Measurements from ENCODE around the gene WNT11.
A peak's percentile ranks its signal among the peaks of the same experiment; 100 is the strongest.

WNT11 gene

DNA sequence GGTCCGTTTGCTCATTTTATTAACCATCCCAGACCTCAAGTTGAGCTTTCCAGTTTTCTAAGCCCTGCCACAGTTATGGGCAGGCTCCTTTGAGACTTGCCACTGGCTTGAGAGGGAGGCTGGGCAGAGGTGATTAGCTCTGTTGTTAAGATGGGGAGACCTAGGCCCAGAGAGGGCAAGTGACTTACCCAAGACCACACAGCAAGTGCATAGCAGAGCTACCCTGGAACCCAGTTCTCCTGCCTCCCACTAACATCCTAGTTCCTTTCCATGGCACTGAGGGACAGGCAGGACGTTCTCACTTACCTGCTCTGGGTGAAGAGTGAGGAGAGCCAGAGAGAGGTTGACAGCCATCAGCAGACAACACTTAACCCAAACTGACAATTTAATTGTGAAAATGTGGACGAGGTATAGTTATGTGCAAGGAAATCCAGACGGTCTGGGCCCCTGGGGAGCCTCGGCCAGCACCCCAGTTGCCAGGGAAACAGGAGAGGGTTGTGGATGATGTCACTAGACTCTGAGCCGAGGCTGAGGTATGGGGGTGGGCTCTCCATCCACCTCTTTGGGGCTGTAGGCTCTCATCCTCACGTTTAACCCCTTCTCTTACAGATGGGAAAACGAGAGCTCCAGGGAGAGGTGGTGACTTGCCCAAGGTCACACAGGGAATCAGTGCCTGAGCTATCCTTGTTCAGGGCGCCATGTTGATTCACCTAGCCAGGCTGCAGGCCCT, 12.3 kb upstream of the WNT11 start:
- no peak for DNase-seq (ENCODE audit: low read depth in 2 of 2)

DNA sequence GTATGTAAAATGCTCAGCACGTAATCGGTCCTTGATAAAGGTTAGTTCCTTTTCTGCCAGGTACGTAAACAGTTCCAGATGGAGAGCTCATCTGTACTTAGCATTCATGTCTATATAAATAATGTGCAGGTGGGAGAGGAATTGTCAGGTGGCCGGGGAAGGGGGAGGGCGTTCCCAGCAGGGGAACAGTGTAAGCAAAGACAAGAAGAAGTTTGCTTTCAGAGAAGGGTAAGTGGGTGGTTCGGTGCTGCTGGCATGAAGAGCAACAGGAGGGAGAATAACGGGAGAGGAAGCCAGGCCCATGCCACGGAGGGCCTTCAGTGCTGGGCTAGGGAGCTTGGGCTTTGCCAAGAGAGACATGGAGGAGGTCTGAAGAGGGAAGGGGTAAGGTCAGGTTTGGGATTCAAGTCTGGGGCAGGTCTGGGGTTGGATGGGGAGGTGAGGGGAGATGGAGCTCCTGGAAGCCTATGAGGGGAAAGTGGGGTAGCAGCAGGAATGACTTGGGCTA, 11.4 kb upstream of the WNT11 start:
- DNase-seq (ENCODE audit: low read depth in 2 of 2), result no peak

- no peak for DNase-seq (ENCODE audit: low read depth in 2 of 2)
Measured at GRCh38 chr11:76216536-76217325, 10.4 kb upstream of the WNT11 start.

DNA sequence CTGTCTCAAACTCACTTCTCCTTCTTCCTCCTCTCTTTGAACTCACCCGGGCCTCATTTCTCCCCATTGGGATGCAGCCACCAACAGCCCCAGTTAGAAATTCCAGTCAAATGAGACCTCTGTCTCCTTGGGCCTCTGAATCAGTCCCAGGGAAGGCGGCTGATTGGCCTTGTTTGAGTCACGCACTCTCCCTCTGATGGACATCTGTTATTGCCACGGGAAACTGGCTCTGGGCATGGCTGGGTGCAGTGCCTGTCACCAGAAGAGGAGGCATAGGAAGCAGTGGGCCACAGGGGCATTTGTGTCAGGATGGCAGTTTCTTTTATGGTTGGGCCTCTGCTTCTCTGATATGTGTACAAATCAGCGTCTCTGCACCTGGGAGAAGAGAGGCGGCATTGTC, 9.6 kb upstream of the WNT11 start:
- DNase-seq (ENCODE audit: low read depth in 2 of 2), result no peak

DNA sequence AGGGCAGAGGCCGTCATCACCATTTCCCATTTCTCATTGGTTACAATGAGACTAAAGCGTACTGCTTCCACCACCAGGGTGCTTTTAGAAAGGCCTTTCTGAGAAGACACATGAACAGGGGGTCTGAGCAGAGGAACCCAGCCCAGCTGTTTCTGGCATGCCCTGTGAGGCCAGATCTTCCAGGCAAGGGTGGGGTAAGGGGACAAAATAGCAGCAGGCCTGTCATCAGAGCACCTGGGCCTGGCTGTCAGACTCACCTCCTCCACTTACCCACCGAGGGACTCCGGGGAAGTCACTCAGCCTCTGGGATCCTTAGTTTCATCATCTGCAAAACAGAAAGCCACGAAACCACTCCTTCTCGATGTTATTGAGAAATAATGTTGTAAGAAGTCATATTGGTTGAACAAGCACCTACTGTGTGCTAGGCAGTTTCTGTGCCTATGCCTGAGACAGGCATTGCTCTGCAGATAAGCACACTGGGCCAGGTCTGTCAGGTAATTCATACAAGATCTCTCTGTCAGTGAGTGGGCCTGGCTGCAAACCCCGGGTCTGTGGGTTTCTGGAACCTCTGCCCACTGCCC, 8.8 kb upstream of the WNT11 start:
- DNase-seq (ENCODE audit: low read depth in 2 of 2), result no peak

- no peak for DNase-seq (ENCODE audit: low read depth in 2 of 2)
Measured at GRCh38 chr11:76214186-76214585, 7.9 kb upstream of the WNT11 start.

DNA sequence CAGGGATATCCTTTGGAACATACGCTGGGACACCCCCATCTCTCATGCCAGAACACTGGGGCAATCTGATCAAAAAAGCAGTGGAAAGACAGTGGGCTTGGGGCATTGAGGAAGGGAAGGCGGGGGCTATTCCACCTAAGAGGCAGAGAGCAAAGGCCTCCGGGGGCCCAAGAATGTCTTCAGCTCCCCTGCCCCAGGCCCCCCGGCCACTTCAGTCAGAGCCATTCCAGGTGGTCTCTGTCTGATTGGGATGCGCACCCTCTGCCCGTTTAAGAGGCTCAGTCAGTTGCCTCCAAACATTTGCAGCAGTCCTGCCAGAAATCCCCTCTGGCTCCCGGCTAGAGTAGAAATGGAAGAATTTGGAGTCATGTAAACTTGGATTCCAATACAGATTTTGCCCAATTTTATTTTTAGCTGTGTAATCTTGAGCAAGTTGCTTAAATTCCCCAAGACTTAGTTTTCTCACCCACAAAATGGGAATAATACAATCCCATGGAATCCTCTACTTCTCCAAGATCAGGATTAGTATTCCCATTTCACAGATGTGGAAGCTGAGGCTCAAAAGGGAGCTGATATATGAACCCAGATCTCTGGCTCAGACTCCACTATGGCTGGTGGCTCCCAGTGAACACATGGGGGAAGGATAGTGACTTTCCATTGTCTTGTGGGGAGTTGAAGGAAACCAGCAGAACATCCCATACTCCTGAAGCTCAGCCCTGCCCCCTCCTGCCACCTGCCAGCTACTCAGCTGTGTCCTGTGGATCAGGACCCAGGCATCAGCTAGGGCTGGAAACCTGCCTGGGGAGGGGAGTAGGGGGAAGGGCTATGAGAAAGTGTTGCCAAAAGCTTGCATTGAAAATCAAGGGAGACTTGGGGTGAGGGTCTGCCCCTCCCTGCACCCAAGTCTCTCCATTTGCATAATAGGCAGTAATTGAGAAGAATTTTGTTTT, 6.1 kb upstream of the WNT11 start:
- DNase-seq (ENCODE audit: low read depth in 2 of 2), result no peak

DNA sequence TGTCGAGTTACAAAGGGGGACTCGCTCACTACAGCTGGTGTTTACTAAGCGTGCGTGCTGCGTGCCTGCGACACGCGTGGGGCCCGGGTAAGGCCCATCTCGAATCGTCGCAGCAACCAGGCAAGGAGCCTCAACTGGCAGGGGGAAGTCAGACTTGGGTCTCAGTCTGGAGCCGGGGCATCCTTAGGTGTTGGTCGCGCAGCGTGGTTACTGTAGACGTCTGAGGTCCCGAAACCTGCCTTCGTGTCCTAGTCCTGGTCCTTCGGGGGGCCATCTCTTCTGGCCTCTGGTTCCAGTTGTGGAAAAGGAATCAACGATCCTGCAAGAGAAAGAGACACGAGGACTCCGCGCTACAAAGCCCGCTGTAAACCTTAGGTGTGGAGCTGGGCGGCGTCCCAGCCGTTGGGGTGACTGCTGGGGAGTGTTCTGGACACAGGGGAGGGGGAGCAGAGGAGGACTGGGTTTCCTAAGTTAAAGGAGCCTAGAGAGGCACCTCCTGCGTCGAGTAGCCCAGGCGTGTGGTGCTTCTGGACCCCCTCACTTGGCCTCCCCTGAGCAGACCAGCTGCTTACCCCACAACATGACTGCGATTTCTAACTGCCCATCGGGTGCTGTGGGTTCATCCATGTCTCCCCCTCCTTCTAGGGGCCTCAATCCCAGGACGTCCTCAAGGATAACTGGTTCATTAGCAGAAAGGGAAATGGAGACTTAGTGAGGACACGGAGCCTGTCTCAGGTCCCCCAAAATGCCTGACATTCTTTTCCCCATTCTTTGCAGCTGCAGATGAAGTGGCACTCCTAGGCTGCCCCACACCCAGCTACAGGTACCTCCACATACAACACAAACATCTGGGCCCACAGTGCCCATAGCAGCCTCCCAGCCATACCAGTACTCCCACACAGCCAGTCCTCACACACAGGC, 4.9 kb upstream of the WNT11 start:
- no peak for DNase-seq (ENCODE audit: low read depth in 2 of 2)

DNA sequence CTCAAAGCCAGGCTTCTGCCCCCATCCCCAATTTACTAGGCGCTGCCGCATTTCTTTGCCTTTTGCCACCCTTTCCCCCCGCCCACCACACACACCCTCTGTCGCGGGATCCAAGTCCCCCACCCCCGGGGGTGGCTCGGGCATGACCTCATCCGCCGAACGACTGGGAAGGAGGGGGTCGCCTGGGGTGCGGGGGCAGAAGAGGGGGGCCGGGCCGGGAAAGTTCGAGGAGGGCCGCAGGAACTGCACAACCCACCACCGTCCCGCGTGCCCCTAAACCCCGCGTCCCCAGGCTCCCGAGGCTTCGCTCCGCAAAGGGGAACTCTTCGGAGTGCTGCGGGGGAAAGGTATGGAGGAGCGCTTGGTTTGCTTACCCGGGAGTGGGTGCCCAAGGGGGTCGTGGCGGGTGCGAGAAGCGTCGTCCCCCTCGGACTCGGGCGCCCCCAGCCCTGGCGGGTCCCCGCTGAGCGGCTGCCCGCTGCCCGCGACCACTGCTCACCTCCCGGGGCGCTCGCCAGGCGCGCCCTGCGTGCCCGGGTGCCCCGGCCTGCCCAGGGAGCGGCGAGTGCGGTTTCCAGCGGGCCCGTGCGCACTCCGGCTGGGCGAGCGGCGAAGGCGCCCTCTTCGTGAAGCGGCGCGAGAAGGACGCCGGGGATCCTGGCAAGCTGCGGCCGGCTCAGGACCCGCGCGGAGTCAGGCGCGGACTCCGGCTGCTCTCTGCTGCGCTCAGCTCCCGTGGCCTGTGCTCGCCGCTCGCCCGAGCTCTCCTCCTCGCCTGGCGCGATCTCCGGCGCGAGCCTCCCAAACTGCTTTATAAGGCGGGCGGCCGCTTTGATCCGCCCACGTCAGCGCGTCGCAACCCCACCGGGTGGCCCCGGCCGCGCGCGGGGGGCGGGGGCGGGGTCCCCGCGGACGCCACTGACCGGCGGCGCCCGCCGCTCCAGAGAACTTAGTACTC, 4.0 kb upstream of the WNT11 start:
- no peak for DNase-seq (ENCODE audit: low read depth in 2 of 2)

- no peak for DNase-seq (ENCODE audit: low read depth in 2 of 2)
Measured at GRCh38 chr11:76209375-76209972, 3.2 kb upstream of the WNT11 start.

DNA sequence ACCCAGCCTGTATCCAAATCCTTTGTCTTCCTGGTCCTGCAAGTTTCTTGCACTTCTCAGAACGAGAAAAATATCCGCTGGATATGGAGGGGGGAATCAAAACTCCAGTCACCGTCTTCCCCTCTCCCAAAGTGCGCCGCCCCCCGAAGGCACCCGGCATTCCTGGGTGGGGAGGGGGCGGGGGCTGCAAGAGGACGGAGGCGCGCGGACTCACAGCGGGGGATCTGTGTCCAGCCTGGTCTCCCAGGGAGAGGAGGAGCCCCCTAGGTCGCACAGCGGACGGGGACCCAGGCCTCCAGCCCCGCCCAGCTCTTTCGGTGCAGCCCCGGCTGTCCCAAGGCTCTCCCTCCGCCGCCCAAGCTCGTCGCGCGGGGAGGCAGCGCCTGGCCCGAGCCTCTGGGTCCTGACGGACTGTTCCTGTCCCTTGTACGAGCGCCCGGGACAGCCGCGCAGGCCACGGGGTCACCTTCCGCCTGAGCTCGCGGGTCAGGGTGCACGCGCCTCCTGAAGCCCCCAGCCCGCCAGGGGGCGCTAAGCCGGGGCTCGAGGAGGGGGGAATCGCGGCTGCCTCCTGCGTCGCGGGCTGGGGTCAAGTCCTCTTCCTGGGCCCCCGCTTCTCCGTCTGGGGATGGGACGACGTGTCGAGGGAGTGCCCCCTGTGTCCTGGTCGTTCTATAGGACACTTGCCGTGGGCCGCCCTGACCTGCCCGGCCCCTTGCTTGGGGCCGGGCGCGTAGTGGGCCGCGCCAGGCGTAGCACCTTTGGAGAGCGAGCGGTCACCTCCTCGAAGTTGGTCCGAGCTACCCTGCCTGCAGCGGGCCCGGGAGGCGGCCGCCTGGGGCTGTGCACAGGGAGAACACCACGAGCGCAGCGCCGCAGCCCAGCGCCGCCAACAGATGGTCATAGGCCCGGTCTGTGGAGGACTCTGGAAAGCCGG, 2.4 kb upstream of the WNT11 start:
- DNase-seq (ENCODE audit: low read depth in 2 of 2), result peak; percentile 43 to 48

DNA sequence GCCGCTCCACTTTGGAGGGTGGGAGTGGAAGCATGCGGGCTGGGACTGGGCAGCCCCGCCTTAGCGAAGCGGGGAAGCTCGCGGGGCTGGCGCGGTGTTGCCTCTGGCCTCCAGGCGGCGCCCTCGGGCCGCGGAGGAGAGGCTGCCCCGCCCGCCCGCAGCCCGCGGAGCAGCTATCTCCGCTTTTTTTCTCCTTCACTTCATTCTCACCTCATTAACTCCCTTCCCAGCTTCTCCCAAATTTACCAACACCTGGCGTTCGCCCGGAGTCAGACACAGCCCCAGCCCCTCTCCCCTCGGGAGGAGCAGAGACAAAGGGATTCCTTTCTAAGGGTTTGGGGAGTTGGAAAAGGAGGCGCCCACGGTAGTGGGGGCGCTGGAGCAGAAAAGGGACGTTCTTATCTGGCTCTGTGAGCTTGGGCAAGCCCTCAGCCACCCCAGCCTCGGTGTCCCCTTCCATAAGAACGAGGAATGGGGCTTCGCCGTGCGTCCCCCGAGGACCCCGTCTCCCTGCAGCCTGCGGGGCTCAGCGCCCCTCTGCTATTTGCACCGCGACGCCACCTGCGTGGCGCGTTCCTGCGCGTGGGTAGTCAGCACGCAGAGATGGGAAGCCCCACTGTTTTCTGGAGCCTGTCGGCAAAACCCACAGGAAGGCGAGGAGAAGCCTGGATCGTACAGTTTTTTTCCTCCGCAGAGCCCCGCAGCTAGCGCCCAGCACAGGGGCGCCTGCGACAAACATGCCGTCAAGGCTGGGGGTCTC, 1.5 kb upstream of the WNT11 start:
- peak; percentile 39 to 57 for DNase-seq (ENCODE audit: low read depth in 2 of 2)

DNA sequence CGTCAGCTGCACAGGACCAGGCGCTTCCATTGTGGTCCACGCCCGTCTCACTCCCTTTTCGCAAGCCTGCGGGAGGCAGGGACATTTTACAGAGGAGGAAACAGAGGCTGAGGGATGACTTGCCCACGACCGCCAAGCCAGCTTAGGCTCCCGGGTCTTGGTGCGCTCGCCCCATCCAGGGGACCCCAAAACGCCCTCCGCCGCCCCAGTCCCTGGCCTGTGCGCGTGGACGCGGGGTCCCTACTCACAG, 300 bp downstream of the WNT11 start:
- no peak for DNase-seq (ENCODE audit: low read depth in 2 of 2)

- no peak for DNase-seq (ENCODE audit: low read depth in 2 of 2)
Measured at GRCh38 chr11:76205252-76206076, 838 bp downstream of the WNT11 start.

- DNase-seq (ENCODE audit: low read depth in 2 of 2), result no peak
Measured at GRCh38 chr11:76203937-76204336, 2.4 kb downstream of the WNT11 start.

GRCh38 chr11:76203131-76203925, 3.0 kb downstream of the WNT11 start:
- DNase-seq (ENCODE audit: low read depth in 2 of 2), result no peak

All from activated CD8-positive, alpha-beta memory T cell treated with anti-CD3 and anti-CD28 coated beads for 4 hours (primary cell).